ENCODE data around the gene UQCRQ. TPM values are rescaled to one million over a fixed set of nuclear protein-coding genes. Genes with fewer than 3 reads are reported as not detected.

Gene UQCRQ
- total and polyA plus RNA-seq, 2 of the 13 experiments (the other 11 are each of a cell fraction or from before 2014, with no cell fraction given): 257 to 575 TPM

GRCh38 chr5:132829742-132830435 lies 36.6 kb upstream of the UQCRQ start (continued):
- TF ChIP-seq, protein P1, sequence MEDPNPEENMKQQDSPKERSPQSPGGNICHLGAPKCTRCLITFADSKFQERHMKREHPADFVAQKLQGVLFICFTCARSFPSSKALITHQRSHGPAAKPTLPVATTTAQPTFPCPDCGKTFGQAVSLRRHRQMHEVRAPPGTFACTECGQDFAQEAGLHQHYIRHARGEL (CRISPR knock-in tag; IDR thresholded peaks at IDR 0.05): no peak
- TF ChIP-seq SMAD3 (CRISPR knock-in tag; IDR thresholded peaks at IDR 0.05): no peak
- no peak for TF ChIP-seq TCF12 (IDR thresholded peaks at IDR 0.05)
- no peak for TF ChIP-seq TCF12 (CRISPR knock-in tag; IDR thresholded peaks at IDR 0.05)
- peak; percentile 35; the same call in 1 of the 2 replicates for TF ChIP-seq NRL (CRISPR knock-in tag; IDR thresholded peaks at IDR 0.05; ENCODE audit: borderline replicate concordance)
- TF ChIP-seq PHF5A (CRISPR knock-in tag; IDR thresholded peaks at IDR 0.05; ENCODE audit: low read depth, unreplicated experiment): peak; percentile 4
- no peak for TF ChIP-seq ZNF362 (CRISPR knock-in tag; IDR thresholded peaks at IDR 0.05; ENCODE audit: borderline replicate concordance)
- TF ChIP-seq ISL2 (CRISPR knock-in tag; IDR thresholded peaks at IDR 0.05): peak; percentile 63; the same call in 1 of the 2 replicates
- TF ChIP-seq, protein P2, sequence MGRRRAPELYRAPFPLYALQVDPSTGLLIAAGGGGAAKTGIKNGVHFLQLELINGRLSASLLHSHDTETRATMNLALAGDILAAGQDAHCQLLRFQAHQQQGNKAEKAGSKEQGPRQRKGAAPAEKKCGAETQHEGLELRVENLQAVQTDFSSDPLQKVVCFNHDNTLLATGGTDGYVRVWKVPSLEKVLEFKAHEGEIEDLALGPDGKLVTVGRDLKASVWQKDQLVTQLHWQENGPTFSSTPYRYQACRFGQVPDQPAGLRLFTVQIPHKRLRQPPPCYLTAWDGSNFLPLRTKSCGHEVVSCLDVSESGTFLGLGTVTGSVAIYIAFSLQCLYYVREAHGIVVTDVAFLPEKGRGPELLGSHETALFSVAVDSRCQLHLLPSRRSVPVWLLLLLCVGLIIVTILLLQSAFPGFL (CRISPR knock-in tag; IDR thresholded peaks at IDR 0.05): no peak
- TF ChIP-seq CAMTA2 (CRISPR knock-in tag; IDR thresholded peaks at IDR 0.05; ENCODE audit: borderline replicate concordance): 0 out of 2 replicates have a peak, but pooled peaks have one; percentile 2
- no peak for TF ChIP-seq ATM (IDR thresholded peaks at IDR 0.05; ENCODE audit: borderline replicate concordance)
- no peak for TF ChIP-seq CEBPB (IDR thresholded peaks at IDR 0.05; ENCODE audit: borderline replicate concordance, low read depth, low read length)
- TF ChIP-seq, protein P3, sequence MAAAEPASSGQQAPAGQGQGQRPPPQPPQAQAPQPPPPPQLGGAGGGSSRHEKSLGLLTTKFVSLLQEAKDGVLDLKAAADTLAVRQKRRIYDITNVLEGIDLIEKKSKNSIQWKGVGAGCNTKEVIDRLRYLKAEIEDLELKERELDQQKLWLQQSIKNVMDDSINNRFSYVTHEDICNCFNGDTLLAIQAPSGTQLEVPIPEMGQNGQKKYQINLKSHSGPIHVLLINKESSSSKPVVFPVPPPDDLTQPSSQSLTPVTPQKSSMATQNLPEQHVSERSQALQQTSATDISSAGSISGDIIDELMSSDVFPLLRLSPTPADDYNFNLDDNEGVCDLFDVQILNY (CRISPR knock-in tag; conservative IDR thresholded peaks at IDR 0.05): no peak
- TF ChIP-seq ELF1 (CRISPR knock-in tag; IDR thresholded peaks at IDR 0.05): peak; percentile 31; the same call in 1 of the 2 replicates
- peak in 1 of 2 experiments; percentile 47; a peak in 1 of 4 replicates for TF ChIP-seq POLR2A (IDR thresholded peaks at IDR 0.05; ENCODE audit: insufficient read depth in 1 of 2, low read depth in 2 of 2, low read length in 2 of 2)
- no peak; the same call in 1 of the 2 replicates for TF ChIP-seq GFI1 (CRISPR knock-in tag; IDR thresholded peaks at IDR 0.05; ENCODE audit: borderline replicate concordance)
- TF ChIP-seq IRX3 (CRISPR knock-in tag; IDR thresholded peaks at IDR 0.05; ENCODE audit: borderline replicate concordance, low read depth): peak; percentile 34; the same call in 1 of the 2 replicates
- no peak for TF ChIP-seq MAFK (conservative IDR thresholded peaks at IDR 0.05 in 1 of 2, IDR thresholded peaks at IDR 0.05 in 1 of 2; ENCODE audit: low read length in 2 of 2)
- TF ChIP-seq SP2 (CRISPR knock-in tag; IDR thresholded peaks at IDR 0.05): no peak
- TF ChIP-seq HOXA5 (CRISPR knock-in tag; IDR thresholded peaks at IDR 0.05): peak; percentile 58; the same call in 1 of the 2 replicates
- no peak for TF ChIP-seq PRDM4 (CRISPR knock-in tag; IDR thresholded peaks at IDR 0.05; ENCODE audit: borderline replicate concordance)
- TF ChIP-seq ZNF468 (CRISPR knock-in tag; IDR thresholded peaks at IDR 0.05): 0 out of 2 replicates have a peak, but pooled peaks have one; percentile 28
- TF ChIP-seq ZKSCAN8 (CRISPR knock-in tag; IDR thresholded peaks at IDR 0.05; ENCODE audit: borderline replicate concordance): no peak
- TF ChIP-seq ZSCAN20 (CRISPR knock-in tag; IDR thresholded peaks at IDR 0.05; ENCODE audit: borderline replicate concordance): 0 out of 2 replicates have a peak, but pooled peaks have one; percentile 51
- TF ChIP-seq MATR3 (CRISPR knock-in tag; IDR thresholded peaks at IDR 0.05): no peak
